ENCODE measurements around the gene GAS2L1.

The GAS2L1 gene

DNA sequence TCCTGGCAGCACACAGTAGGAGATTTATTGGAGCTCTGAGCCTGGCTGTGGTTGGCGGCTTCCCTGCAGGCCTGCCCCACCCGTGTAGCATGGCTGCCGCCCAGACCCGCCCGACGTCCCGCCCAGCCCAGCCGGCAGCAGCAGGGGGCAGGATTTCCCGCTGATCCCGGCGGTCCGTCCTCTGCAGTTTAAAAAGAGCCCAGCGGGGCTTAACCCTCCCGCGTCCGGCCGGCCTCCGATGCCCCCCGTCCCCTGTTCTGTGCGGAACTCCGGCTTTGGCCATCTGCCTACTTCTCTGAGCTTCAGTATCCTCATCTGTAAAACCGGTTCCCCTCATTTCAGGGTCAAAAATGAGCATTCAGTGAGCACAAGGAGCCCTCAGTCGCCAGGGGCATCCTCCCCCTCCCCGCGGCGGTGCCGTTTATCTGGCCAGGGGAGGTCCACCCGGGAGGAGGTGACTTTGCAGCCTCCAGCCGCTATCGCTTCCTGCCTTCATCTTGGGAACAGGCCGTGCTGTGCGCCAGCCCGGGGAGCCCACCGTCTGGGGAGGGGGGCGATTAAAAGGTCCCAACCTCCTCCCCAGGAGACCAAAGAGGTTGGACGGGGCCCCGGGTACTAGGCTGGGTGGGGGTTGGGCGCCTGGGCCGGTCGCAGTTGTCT lies at the start of gene GAS2L1:
TSS of gene GAS2L1 (plus strand) at position 476 of the 660 bp plus-strand sequence. CDS start 1,456 bp downstream, outside the sequence.
- DNase-seq (ENCODE audit: low spot score) = peak; percentile 77

DNA sequence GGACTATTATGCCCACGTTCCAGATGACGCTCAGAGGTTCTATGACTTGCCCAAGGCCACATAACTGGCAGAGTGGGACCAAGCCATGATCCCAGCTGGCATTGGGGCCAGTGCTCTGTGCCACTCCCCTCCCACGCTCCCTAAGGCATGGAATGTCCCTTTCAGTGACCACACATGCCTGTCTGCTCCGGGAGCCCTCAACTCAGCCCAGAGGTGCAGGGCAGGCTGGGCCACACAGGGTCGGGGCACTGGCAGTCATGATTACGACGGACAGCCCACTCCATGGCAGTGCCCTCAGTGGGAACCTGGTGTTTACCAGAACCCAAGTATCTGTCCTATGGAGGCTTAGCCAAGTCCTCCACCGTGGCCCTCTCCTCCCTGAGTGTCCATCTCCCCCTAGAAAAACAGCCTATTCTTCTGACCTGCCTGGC lies 48.7 kb upstream of the GAS2L1 start:
- no peak for DNase-seq (ENCODE audit: low spot score)

DNA sequence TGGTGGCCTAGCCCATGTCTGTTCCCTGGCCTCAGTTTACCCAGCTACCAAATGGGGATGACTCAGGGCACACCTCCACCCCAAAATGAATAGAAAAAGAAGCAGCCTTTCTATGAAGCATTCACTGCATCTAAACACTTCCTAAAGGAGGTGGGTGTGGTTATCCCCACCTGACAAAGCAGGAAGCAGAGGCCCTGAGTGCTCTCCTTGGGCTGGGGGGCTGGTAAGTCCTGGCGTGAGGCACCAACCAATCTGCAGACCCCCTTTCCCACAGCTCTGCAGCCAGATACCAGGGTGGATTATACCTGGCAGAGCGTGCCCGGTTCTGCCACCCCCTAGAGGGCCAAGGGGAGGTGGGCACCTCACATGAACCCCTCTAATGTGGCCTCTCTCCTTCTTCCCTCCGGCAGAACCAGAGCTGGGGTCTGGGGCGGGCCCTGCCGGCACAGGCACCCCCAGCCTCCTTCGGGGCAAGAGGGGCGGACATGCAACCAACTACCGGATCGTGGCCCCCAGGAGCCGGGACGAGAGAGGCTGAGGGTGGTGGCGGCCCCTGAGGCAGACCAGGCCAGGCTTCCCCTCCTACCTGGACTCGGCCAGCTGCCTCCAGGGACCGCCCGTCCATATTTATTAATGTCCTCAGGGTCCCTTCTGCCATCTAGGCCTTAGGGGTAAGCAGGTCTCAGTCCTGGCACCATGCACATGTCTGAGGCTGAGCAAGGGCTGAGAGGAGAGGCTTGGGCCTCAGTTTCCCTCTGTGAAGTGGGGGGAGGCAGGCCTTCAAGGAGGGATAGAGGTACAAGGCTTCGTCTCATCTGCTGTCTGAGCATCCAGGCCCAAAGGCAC lies 47.8 kb upstream of the GAS2L1 start:
- DNase-seq (ENCODE audit: low spot score) = no peak

DNA sequence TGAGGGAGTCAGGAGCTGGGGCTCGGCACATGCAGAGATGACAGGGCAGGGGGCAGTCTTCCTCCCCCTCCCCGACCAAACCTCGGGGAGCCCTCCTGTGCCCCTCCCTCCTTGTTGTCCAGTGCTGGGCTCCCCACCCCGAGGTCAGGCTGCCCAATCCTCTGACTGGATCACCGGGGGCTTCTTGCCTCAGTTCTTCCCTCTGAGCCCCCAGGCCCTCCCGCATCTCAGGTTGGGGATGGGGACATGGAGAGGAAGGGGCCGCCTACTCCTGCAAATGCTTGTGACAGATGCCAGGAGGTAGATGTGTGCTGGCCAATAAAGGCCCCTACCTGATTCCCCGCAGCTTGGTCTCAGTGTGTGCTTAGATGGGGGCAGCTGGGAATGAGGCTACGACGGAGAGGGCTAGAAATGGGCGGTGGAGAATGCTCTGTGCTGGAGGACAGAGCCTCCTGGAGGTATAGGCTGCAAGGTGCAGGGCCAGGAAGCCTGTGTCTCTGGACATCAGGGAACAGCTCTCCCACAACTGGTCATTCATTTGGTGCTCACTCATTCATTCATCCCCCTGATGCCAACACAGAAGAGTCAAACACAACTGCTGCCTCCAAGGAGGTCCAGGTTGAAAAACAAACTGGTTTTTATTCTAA lies 47.1 kb upstream of the GAS2L1 start:
- DNase-seq (ENCODE audit: low spot score) = no peak

DNA sequence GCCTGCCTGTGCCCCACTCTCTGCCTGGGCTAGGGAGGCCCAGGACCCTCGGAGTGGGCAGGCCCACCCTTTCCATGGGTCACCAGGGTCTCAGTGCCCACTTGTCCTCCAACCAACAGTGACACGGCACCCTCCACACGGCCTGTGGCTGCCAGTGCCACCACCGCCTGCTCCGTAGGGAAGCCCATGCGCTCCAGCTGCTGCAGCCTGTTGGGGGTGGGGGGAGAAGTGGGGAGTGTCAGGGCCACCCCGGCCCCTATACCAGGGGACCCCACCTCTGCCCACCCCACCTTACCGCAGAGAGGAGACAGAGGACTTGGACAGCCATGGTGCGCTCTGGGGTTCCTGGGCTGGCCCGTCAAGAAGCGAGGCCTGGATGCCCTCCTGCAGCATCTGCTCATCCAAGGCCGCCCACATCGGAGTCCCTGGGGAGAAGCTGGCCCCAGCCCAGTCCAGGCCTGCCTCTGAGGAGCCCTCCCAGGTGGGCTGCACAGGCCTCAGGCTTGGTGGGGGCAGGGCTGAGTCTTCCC lies 46.4 kb upstream of the GAS2L1 start:
- no peak for DNase-seq (ENCODE audit: low spot score)

DNA sequence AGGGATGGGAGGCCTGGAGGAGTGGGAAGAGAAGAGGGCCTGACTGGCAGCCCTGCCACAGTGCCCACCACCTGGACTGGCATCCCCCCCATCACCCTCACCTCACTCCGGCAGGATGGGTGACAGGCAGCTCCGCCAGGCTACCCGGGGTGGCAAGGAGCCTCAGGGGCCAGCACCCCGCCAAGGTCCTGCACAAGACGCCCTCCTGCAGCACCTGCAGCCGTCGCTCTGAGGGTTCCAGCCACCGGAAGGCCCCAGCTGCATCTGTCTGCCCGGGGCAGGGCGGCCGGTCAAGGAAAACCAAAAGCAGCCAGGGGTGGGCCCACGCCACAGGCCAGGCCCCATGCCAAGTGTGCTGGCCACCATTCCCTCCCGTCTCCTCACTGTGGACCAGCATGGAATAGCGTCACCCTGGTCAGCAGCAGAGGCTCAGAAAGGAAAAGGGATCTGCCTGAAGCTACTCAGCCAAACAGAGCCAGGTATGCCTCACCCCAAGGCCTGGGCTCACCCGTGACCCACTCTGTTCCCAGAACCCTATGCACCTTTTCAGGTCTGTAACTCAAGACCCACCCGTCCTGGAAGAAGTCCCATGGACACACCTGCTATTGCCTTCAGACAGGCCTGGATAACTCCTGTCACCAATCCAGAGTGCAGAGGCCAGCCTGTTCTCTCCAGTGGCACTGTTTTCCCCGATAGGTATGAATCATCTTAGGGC lies 45.7 kb upstream of the GAS2L1 start:
- no peak for DNase-seq (ENCODE audit: low spot score)

DNA sequence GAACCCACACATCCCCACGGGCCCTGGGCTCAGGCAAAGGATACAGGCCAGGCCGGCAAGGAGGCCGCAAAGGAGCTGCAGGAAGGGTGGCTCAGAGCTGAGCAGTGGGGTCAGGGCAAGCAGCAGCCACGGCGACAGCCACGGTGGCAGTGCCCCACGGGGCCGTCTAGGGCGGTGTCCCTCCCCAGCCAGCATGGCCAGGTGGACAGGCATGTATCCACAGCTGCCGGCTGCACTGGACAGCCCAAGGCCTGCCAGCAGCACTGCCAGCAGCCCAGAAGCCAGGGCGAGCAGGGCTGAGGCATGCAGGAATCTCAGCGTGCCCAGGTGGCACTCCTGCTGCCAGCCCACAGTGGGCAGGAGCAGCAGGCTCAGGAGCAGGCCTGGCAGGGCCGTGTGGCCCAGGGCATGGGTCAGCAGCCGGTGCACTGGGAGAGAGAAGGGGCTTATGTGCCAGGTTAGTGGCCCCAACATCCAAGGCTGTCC lies 42.6 kb upstream of the GAS2L1 start:
- no peak for DNase-seq (ENCODE audit: low spot score)

DNA sequence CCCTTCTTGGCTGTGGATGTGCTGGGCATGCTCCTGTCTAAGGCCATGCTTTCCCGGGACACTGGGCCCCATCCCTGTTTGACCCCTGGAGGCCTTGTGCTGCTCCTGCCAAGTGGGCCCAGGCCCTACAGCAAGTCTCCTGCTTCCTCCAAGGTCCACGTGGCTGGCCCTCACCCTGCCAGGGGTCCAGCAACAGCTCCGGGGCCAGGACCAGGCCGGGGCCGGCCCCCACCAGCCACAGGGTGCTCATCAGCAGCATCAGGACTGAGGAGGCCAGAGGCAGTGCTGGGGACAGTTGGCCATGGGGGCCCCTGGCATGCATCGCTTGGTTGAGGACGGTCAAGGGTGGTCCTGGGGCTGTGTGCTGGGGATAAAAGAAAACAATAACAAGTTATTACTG lies 41.1 kb upstream of the GAS2L1 start:
- no peak for DNase-seq (ENCODE audit: low spot score)

DNA sequence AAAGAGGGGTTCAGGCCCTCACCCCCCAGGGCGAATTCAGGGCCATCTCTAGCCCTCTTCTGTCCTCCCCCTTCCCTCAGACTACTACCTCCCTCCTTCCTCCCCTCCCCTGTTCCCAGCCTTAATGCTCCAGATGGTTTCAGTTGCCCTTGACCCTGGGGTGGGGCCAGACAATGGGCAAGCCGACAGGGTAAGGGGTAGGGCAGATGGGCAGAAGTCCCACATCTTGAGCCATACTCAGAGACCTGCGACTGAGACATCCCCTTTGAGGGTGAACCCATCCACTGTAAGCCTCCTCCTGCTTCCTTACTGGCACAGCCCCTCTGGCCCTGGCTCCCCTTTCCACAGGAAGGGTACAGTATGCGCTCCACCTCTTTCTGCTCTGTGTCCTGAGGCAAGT lies 40.5 kb upstream of the GAS2L1 start:
- no peak for DNase-seq (ENCODE audit: low spot score)

DNA sequence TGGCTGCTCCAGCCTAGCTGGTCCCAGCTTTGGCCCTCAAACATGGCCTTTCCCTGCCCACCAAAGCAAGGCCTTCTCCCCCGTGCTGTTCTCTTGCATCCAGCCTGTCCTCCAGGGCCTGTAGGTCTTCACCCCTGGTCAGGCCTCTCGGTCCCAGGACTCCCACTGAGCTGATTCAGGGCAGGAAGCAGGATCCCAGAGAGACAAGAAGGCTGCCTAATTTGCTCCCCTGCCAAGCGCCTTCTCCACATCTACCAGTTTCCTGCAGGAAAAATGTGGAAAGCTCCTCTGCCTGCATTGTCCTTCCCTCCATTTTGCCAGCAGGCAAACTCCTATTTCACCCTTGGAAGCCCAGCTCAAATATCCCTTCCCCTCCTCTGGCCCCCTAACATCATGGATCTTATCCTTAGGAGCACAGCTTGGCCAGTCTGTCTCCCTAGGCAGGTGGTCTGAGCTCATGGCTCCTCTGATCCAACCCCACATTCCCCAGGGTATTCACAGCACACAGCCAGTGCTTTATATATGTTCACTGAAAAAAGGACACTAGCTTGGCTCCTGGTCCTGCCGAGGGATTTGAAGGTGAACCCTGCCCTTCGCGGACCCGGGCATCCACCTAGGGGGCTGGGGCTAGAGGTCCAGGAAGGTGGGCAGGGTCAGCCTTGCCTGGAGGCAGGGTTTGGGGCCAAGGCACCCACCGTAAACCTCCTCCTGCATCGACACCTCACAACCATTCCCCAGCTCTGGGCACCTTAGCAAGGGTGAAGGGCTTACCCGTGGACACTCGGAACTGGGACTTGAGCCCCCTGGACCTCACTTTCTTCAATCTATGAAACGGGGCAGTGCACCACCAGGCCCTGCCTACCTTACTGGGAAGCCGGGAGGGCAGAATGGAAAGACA lies 39.6 kb upstream of the GAS2L1 start:
- no peak for DNase-seq (ENCODE audit: low spot score)

DNA sequence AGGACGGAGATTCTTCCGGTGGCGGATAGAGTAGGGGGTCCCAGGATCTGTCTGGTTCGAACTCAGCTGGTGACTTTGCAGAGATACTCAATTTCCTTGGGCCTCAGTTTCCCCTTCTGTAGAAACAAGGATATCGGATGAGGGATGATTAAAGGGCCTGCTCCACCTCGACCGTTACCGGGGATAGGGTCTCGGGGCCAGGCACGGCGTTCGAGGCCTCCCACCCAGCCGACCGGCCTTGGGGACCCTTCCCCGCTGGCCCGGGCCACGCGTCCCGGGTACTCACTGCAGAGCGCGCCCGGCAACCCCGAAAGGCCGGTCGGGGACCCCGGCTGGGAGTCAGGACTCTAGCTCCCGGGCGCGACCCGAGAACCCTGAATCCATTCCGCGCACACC lies 39.0 kb upstream of the GAS2L1 start:
- DNase-seq (ENCODE audit: low spot score) = no peak

DNA sequence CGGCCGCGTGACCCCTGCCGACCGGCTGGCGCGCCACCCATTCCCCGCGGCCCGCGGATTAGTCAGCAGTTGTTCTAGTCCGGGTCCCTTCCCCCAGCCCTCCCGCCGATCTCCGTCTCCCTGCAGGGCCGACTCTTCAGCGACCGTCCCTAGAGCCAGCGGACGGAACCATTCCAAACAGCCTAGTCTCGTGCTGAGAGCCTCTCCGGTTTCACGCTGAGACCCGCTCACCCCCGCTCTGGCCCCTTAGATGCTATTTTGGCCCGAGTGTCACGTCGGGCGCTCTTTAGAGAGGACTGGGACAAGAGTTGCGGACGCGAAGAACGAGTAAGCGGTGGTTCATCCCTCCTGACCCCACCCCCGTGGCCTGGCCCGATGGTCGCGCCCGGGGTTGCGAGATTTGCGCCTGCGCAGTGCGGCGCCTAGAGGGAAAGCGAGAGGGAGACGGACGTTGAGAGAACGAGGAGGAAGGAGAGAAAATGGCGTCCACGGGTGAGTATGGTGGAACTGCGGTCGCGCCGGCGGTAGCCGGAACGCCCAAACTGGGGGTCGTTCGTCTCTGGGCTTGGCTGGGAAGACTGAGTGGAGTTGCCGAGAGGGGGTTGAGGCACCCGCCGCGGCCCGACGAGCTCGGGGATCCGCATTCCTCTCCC lies 38.5 kb upstream of the GAS2L1 start, which contains the start of the genes EWSR1 and RHBDD3:
TSS of gene EWSR1 (plus strand) at position 411 of the 653 bp plus-strand sequence. CDS start at position 480, 69 bp downstream.
TSS of gene RHBDD3 (minus strand) at position 124 of the 653 bp plus-strand sequence. CDS start 2,355 bp downstream, outside the sequence.
- DNase-seq (ENCODE audit: low spot score) = peak; percentile 96

DNA sequence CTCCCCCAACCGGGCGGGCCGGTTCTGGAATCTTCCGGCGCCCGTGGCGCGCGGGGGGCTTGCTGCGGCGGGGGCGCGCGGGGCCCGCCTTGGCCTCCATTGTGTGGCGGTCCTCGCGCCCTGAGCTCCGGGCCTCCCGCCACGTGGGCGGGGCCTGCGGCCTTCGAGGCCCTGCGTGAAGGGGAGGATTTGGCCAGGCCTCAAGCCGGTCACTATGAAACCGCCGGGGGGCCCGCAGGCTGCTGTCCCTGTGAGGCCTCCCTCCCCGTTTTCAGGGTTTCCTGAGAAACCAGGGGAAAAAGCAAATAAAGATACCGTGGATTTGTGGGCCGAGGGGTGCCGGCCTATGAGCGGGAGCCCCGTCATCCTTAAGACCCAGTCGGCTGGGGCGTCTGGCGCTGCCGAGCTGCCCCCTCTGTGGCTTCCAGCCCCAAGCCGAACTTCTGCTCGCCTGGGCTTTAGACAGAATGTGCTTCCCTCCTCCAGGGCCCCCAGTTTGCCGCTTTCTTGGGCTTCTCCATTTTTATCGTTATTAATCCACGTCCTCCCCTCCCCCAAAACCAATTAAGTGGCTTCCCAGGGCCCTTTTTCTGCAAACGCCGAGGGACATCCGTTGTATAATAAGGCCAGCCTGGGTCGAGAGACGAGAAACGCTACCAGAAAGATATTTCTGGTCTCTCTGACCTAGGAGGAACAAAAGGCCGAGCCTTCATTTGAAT lies 37.8 kb upstream of the GAS2L1 start:
- DNase-seq (ENCODE audit: low spot score) = peak; percentile 53

DNA sequence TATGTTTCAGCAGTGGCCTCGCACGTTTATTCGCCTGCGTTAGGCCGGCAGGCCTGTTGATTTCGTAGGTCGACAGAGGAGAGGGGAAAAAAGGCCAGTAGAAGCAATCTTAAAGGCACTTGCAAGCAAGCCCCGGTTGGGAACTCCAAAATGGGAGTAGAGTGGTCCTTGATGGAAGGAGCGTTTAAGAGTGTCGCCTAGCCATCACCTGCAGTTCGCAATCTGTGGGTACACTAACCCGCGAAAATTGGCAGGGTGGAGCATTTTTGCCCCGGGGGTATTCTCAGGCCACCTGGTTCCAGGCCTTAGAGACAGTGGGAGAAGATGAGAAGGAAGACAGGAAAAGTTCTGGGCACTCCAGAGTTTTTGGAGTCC lies 37.2 kb upstream of the GAS2L1 start:
- DNase-seq (ENCODE audit: low spot score) = no peak

DNA sequence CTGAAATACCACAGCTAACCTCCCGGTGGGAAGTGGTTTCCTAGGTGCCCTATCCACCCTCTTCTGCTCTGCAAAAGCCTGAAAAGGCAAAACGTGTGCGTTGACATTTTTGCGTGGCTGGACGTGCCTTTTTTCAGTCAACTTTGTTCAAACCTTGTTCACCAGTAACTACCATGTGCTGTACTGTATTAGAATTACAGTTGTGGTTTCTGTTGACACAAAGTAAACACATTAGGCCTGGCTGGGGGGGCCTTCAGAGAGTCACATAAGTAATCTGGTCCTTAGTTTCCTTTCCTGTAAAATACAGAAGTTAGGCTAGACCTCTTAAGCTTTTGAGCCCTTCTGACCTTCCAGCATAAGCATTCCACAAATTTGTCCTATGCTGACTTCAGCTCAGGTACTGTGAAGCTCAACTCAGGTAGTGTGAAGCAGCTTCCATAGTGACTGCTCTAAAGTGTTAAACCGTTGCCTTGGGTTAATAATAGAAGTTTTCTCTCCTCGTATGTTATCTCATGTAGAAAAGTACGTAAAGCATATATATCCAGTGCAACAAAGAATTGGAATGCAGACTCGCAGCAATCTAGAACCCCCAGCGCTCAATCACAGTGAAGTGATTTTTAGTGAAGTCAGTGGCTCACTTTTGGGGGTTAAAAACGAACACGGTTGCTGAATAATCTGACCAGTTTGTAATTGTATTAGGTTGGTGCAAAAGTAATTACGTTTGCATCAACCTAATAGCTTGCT lies 36.5 kb upstream of the GAS2L1 start:
- peak; percentile 12 for DNase-seq (ENCODE audit: low spot score)

DNA sequence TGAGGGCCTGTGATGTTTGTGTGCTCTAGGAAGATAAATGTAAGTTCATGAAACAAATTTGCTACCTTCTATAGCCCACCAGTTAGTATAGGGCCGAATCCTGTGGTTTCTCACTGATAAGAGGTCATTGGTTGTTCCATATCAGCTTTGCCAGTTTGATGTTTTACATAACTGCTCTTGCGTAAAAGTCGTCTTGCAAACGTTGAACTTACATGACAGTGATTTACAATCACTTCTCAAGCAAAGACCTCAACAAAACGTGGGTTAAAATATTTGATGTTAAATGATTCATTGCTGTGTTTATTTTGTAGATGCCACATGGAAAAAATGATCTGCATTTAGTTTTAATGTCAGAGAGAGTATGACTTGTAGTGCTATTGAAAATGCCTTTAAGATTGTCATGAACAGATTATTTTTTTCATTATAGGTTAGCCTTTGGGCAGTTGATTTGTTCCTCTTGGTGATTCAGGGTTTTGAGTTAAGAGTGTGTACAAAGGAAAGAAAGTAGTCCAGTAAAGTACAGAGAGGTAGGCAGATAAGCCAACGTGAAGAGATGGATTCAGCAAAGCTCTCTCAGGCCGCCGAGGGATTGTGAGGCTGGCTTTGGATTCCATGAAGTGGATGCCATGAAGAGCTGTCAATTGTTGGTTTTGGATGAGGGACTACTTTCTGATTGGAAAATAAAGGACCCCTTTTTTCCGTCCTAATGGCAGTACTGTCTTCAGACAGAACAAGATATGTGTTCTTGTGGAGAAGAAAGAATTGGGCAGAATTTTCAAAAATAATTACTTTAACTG lies 35.8 kb upstream of the GAS2L1 start:
- peak; percentile 52 for DNase-seq (ENCODE audit: low spot score)

DNA sequence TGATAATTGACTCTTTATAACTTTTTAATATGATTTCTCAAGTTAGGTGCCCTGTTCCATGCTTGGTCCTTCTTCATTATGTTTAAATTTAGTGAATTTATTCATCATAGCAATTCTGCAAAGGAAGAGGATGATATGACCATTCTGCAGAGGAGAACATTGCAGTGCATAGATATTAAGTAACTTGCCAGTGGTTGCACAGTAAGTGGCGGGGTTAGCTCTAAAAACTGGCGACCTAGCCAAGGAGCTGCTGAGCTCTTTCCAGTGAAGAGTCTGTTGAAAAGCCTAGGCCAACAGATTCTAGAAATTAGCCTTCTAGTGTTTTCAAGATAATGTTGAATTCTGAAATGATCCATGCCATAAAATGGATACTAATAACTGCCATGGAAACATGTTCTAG lies 33.8 kb upstream of the GAS2L1 start:
- no peak for DNase-seq (ENCODE audit: low spot score)

DNA sequence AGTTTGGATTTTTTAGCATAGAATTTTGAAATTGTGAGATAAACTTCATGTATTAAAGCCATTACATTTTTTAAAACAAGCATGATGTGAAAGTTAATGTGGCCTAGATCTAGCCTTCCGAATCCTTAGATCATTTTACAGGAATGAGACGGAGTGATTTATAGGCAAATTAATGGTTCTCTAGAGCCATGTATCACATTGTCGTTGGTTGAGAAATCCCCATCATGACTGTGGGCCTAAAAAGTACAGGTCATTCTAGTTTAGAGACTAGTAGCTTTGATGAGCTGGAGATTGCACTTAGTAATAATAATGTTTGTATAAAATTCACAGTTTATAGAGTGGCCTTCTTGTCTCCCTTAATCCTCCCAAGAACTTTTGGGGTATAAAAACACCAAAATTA lies 31.3 kb upstream of the GAS2L1 start:
- no peak for DNase-seq (ENCODE audit: low spot score)
